Activated CD4-positive, alpha-beta T cell treated with anti-CD3 and anti-CD28 coated beads, Interleukin-10, Interleukin-2, amounts not matched to agents 100 ng/mL and 50 ng/mL, durations not matched to agents 16 hours and 8 hours (primary cell): ENCODE measurements around the gene LINC00305.

Source experiments
- DNase-seq: peaks from one replicate; pipeline ENCODE4 v3.0.0-alpha.2; 2020

The LINC00305 gene

DNA sequence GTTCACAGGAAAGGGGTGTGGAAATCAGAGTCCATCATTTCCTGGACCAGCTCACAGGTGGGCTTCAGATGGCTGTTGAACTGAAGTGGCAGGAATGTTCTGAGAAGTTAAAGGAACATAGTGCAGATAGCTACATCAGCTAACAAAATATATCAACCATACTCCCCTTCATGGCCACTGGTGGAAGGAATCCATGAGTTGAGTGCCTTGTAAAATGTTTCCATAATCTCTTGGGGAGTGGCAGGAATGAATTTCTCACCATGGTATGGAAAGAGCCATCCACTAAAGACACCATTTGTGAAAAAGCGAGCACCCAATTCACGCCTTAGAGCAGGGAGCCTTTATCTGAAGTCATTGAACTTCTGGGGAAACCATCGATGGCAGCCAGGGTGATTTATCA is at the start of gene LINC00305:
Gene LINC00305, minus strand, starts transcription at position 101 of the 400 bp plus-strand sequence.
- no peak for DNase-seq

DNA sequence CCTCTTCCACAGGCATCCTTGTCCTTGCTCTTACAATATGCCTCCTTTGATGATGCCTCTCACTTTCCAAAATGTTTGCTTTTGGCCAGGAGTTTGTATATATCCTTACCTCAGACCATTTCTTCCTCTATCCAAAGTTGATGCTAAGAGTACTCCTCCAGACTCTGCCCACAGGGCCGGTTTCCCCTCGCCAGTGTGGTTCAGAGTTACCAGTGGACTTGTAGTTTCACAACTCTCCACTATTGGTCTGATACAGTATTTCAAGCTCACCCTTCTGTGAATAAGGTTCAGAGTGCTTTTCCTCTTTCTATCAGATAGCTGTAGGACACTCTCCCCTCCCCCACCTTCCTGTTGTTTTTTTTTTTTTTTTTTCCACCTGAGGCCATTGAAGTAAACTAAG is 42.2 kb upstream of the LINC00305 start:
- no peak for DNase-seq

DNA sequence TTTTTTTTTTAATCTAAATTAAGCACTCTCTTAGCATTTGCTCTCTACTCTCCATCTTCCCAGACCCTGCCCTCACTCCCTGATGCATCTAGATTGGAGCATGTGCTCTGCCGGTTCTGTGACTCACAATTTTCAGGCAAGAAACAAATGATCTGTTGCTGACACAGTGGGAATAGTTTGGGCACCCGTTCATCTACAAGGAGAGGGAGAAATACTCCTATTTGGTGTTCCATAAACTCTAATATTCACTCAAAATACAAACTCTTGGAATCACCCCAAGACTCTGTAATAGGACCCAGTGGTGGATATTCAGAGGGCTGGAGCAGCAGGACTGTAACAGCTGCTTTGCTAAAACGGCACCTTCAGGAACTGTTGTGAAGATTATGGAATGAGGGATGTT is 37.1 kb upstream of the LINC00305 start:
- DNase-seq, result no peak

DNA sequence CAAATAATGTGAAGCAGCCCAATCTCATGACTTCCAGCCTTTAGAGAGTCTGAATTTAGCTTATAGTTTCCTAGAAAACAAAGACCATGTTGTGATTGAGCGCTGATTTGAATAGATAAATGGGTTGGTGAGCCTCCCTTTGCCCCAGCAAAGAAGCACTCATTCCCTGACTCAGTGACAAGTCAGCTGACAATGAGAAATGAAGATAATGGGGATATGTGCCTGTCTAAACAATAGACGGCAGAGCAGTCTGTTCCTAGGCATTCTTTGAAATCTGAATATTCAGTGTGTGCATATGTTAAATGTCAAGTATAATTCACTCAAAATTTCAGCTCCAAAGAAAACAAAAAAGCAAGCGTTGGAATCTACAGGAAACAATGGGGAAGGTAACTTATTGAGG is 34.8 kb upstream of the LINC00305 start:
- DNase-seq, result no peak

DNA sequence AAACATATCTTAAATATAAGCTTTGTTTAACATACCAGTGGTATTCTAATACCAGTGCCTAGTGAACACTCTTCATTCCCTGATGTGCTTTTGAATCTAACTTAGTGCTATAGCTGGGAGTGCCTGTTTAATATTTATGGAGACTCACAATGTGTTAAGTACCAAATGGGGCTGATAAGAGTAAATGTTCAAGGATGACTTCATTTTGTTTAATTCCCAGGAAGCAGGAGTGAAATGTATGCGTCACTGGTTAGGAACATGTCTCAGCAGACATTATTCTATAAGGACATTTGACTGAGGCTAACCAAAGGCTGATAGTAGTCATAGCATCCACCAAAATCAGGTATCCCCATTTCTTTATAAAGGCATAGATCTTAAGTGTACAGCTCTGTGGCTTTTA is 31.7 kb upstream of the LINC00305 start:
- DNase-seq, result no peak

DNA sequence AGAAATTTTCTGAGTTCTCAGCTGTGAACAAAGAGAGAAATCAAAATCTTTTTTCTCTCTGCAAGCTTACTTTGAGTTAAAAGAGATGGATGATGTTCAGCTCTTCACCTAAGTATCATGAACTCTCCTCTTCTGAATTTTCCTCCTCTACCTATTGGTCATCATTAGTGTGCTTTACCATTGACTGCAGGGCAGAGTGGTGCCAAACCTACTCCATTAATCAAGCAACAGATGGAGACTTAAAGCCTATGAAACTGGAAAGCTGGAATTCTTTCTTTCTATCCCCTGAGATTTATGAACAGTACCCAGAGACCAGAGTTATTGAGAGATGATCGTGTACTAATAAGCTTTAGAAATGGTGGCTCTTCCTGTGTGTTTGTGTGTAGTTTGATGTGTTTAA is 31.3 kb upstream of the LINC00305 start:
- DNase-seq, result no peak

DNA sequence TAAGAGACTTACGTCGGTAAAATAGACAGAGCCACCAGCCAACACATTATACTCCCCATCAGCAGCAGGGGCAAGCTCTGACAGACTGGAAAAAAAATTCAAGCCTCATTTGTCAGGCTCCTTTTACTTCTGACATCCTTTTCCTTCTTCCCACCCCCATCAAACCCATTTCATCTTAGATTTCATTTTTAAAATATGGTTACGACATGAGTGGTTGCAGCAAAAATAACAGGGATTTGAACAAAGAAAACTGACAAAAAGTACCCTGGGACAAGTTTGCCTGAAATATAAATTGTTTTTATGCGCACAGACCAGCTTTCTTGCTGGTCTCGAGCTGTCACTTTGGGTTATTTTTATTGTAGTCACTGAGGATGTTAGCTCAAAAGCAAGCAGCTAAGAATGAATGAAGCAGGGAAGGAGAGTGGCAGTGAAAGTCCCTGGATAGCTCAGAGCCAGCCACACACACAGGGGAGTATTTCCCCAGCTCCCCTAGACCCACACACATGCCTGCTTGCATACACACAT is 30.7 kb upstream of the LINC00305 start:
- no peak for DNase-seq

DNA sequence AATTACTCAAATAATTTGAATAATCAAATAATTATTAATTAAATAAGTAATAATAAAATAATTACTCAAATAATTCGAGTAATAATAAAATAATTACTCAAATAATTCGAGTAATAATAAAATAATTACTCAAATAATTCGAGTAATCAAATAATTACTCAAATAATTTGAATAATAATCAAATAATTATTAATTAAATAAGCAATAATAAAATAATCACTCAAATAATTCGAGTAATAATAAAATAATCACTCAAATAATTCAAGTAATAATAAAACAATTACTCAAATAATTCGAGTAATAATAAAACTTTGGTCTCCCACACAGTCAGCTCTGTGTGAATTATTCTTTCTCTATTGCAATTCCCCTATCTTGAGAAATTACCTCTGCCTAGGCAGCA is 30.0 kb upstream of the LINC00305 start:
- no peak for DNase-seq

DNA sequence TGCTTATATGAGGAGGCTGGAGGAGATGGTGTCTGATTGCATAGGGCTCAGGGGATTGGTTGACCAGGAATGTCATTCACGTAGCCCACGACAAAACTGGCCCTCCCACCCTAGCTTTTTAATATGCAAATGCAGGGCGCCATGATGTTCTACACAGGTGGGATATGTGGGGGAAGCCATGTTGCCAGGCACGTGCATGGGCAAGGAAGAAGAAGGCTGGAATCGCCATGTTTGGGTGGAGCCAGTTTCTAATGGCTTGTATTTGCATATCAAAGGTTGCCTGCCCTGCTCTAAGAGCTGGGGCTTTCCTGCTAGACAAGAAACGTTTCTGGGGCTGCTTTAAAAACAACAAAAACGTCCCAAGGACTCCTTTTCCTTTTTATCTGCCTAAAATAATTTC is 26.5 kb upstream of the LINC00305 start:
- DNase-seq, result no peak

DNA sequence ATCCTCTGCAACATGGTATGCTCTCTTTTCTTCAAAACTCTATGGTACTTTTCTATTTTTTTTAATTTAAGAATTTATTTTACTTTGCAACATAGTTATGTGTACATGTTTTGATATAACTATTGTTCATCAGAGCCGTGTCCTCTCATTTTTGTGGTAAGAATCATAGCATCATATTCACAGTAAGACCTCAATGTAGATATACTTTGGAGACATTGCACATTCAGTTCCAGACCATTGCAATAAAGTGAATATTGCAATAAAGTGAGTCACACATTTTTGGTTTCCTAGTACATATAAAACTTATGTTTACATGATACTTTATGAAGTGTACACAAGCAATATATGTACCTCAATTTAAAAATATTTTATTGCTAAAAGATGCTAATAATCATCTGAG is 22.7 kb upstream of the LINC00305 start:
- no peak for DNase-seq

DNA sequence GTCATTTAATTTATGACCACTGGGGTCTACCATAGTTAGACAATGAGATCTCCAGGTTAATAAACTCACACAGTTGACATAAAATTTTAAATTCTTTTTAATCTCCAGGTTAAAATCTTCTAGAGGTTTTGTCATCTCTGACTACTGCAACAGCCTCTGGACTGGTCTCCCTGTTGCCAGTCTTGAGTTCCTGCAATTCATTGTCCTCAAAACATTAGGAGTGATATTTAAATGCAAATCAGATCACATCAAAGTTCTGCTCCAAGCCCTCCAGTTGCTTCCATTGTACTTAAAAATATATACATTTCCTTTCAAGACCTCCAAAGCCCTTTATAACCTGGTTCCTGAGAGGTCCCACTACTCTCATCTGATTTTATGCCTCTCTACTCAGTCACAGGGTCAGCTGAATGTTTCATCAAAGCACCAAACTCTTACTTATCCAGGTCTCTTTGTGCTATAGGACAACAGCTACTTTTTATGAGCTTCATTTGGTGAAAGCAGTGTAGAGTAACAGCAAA is 18.6 kb upstream of the LINC00305 start:
- DNase-seq, result no peak

DNA sequence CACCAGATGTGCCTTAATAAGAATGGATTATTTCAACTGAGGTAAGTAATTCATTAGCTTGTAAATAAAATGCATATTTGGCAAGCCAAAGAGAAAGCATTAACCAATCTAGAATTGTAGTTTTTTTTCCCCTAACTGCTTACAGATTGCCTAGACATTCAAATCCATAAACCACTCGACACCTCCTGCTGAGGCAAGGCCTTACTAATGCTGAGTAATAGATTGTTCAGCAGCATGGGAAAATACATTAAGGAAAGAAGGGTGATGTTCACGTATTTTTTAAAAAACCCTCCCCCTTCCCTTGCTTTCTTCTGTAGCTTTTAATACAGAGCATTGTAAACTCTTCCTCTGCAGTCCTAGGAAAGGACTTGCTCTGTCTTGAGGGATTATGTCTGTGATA is 17.0 kb upstream of the LINC00305 start:
- no peak for DNase-seq

DNA sequence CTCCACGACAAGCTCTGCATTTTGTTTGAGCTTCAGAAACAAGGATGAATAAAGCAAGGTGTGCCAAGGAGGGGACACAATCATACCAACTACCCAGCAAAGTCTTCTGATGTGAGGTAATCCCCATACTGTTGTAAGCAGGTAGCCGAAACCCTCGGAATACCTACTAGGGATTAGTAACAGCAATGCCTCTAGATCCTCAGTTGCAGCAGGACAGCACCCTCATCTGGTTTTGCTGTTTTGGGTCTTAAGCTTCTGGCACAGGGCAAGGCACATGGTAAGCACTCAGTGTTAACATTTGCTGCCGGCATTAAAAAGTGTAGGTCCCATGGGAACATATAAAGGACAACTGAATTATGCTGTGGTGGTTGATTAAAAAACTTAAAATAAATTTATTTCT is 16.0 kb upstream of the LINC00305 start:
- no peak for DNase-seq

DNA sequence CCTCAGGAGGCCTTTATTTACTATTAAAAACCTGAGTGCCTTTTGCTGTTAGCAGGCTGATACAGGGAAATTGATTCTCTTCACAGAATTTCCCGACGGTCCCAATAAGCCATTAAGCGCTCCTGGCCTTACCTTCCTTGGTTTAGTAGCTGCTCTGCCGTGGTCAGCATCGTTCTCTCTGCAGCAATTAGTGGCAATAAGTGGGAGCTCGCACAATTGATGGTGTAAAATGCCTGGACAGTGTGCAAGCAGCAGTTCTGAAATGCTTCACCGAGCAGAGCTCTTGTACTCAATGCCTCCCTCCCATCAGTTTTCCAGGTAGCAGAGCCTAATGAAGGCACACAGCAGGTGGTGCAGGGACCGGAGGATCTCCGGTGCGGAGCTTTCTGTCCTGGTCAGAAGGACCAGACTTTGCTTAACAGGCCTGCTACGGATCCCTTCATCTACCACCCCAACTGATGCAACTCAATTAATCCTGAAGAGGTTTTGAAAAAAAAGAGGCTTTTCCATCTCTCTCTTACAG is 1.1 kb upstream of the LINC00305 start:
- DNase-seq, result no peak

DNA sequence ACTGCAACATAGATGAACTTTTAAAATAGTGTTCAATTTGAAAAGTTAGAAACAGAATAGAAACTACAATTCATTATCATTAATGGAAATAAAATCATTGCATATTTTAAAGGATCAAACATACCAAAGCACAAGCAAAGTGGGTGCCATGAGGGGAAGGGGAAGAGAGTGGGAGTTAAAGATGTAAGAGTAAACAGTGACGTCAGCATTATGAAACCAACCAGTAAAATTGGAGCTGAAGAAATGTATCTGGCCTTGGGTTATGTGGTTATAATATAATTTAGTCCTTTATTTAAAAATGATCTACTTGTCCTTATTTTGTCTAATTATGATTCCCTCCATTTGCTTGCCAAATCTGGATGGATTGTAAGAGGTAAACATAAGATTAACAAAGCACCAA is 6.0 kb downstream of the LINC00305 start:
- DNase-seq, result no peak

DNA sequence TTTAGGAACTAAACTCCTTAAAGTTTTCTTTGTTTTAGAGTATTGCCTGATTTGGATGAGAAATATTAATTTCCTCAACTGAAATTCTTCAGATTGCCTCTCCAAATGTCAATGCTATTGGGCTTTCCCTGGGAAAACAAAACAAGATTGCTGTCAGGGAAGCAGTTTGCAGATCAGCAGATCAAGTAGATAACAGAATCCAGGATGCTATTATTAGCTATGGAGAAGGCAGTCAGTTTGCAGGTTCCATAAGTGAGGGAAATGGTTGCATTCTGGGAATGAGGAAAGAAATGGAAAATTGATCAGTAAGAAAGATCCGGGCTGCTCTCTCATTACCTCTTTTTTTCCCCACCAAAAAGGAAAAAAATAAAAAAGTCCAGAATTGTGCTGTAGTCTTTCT is 11.0 kb downstream of the LINC00305 start:
- DNase-seq, result no peak

DNA sequence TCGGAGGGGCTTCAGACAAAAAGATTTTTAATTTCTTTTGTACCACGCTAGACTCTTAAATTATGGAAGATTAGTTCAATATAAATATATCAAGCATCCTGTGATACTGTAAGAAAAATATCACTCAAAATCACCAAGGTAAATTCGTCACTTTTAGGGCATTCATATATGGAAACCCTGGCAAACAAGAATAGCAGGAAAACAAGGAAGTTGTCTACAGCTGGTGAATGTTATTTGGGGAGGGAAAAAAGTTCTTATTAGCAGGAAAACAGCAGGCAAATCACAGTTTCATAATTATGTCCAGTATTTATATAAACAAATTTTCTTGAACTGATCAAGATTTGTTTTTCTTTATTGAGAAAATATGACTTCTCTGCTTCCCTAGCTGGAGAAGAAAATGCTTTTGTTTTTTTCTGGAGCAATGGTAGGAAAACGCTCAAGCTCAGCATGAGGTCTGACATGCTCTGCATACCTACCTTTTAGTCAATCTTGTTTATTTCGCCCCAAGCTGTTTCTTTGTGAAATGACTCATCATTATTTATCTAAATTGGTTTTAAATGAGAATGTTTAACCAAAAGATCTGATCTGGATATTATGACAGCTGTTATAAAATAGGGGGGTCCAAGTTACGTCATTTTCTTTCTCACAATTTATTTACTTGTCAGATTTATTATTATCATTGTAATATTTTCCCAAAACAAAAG is 14.7 kb downstream of the LINC00305 start:
- DNase-seq, result no peak

DNA sequence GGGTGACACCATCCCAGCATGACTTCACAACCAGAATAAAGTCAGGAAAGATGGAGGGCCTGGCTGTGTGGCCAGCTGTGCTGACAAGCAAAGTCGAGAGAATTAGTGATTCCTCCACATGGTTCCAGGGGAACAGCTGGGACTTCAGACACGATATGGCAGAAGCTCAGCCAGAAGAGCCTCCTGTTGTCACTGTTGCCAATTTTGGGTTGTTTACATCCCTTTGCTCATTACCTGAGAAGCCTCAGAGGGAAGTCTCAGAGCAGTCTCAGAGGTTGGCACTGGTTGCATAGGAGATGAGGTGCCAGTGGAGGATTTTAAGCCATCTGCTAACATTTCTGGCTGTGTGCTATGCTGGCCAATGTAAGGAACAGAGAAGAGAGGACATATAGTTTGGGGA is 16.0 kb downstream of the LINC00305 start:
- DNase-seq, result no peak

DNA sequence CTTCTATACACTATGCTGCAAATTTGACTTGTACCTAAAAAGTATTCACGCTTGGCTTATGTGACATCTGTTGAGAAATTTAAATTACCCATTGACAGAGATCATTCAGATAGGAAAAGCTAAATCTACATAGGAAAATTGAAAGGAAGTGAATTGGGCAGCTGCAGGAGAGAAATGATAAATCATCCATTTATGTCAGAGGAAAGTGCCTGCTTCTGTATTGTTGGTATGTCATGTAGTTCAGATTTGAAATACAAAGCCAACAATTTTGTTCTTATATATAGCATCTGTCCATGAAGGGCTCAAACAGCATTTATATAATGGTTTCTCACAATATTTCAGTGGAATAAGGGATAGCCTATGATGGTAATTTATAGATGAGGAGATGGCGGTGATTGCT is 17.6 kb downstream of the LINC00305 start:
- DNase-seq, result no peak

DNA sequence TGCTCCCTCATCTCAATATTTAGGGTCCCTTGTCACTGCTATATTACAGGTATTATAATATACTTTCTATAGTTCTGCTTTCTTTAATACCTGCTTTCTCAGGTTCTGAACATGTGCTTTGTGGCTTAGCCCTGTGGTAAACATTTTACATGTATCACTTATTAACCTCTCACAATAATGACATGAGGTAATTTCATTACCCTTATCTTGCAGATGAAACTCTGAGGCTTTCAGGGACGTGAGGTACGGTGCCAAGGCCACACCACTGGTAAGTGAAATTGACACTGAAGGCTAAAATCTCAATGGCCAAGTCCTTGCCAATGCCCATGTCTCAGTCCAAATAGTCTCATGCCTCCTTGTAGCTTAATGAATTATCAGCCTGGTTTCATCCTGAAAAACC is 21.7 kb downstream of the LINC00305 start:
- DNase-seq, result no peak

DNA sequence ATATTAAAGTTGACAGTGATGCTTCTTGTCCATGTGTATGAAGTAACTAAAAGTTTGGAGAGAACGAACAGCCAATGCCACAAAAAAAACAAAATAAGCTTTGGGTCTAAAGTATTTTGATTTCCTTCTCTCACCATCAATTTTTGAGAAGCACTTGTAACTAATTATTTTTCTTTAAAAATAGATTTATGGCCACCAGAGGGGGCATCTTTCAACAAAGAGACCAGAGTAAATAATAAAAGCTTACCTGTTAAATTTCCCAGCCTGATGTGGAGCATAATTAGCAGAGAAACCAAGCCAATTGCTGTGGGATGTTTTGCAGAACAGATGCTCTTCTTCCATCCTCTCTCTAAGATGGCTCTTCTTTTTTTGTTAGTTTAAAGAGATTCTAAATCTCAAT is 29.0 kb downstream of the LINC00305 start:
- no peak for DNase-seq

DNA sequence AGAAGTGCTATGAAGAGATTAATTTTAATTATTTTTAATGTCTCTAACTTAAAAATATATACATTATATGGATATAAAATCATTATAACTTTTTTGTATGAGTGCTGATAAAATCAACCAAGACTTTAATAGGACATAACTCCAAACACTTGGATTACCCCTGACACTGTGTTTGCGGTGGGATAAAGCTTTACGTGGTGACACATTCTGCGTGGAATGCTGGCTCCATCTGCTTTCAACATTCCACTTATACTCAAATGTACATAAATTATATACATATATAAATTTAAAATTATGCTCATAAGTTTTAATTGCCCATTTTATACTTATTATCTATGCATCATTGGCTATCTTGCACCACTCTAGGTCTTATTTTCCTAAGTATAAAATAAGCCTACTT is 30.5 kb downstream of the LINC00305 start:
- no peak for DNase-seq

DNA sequence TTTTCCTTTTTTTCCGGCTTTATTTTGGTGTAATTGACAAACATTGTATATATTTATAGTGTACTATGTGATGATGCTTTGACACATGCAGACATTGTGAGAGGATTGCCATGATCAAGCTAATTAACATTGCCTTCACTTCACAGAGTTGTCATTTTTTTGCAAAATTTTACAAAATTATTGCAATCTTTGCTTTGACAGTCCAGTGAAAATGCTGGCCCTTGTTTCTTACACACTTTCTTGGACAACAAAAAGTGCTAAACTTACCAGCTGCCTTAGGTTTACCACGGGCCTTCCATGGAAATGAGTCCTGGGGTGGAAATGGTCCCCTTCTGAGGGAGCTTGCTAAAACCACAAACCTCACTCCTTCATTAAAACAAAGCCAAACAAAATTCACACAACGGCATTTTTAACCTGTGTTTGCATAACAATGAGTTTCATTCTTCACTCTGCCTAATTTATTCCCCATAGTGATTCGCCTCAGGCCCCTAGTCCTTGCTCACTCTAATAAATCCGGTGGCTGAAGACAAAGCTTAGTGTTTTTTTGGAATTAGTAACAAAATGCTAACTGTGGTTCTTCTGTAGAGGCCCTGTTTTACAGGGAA is 32.2 kb downstream of the LINC00305 start:
- DNase-seq, result no peak

DNA sequence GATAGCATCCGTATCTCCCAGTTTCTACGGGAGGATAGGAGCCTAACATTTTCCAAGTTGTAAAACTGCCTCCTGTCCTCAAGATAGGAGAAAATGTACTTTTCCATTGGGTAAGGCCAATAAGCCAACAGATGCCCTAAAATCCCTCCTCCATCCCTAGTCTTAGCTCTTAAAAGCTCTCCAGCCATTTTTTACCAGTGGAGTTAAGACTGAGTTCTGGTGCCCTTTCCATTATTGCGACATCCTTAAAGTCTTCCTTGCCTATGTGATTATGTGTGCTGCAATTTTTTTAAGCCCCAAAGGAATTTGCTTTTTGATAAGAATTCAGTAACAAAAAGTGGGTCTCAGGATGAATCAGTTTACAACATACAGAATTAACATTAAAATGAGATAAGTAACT is 33.0 kb downstream of the LINC00305 start:
- DNase-seq, result no peak
